HG03442 (cell line): ENCODE data around the gene DYNC1LI1.

Source experiments
- ATAC-seq: cut with Tn5 transposase; IDR thresholded peaks from one replicate; pipeline ENCODE4 v1.9.1; 2021; ENCODE audit warnings: mild to moderate bottlenecking, moderate library complexity; ENCODE audit not compliant: unreplicated experiment

DYNC1LI1 gene

DNA sequence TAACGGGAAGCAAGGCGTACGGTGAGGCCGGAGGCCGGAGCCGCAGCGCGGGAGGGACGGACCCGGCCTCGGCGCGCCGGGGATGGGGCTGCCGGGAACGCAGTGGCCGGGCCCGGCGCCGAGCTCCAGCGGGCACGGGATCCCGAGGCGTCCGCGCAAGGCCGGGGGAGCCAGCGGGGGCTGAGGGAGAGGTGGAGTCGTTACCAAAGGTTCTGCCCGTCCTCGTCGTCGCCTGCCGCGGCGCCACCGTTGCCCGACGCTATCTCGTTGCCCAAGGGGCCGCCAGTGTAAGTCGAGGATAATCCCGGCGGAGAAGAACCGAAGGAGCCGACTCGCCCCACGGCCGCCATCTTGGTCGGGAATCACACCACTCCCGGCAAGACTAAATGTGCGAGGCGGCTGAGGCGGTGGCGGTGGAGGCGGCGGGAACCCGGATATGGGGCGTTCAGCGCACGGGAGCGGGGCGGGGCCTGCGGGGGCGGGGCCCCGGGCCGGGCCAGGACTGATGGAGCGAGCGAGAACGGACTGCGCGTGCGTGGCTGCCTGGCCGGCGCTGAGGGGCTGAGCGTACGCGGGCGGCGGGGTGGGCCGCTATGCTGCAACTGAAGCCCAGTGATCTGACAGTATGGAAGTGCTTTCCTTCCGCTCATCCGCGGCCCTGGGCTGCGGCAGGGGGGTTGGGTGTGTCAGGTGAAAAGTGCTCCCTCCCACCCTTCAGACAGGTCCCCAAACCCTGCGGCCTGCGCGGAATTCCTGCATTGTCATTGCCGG lies at the start of gene DYNC1LI1:
Gene DYNC1LI1, minus strand, starts transcription at position 438 of the 771 bp plus-strand sequence. Its CDS starts 88 bp downstream, at position 350.
- ATAC-seq, result peak; percentile 84

DNA sequence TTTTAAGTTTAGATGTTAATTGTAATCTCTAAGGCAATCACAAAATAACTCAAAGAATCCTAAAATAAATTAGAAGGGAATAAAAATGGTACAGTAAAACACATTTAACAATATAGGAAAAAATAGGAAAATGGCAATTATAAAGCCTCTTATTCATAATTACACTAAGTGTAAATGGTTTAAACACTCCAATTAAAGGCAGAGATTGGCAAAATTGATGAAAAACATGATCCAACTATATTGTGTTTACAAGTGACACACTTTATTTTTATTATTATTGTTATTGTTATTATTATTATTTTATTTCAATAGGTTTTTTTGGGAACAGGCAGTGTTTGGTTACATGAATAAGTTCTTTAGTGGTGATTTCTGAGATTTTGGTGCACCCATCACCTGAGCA lies 48.7 kb upstream of the DYNC1LI1 start:
- no peak for ATAC-seq

DNA sequence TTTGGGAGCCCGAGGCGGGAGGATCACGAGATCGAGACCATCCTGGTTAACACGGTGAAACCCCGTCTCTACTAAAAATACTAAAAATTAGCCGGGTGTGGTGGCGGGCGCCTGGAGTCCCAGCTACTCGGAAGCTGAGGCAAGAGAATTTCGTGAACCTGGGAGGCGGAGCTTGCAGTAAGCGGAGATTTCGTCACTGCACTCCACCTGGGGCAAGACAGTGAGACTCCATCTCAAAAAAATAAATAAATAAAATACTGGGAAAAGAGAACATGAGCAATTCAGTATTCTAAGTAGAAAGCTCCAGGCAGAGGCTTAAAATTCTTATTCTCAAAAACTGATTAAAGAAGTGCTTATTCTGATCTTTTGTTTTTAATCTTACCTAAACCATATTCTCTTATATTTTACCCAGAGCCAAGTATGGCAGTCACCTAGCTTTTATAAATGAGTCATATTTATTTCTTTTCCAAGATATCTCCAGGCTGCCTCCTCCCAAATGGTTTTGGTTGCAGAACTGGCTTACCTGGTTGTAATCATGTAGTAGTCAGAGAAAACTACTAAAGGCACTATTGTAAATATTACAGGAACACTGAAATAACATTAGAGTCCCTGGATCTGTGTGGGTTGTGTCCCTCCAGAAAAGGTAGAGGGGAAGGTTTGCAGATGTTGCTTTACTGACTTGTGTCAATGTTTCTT lies 45.8 kb upstream of the DYNC1LI1 start:
- no peak for ATAC-seq

DNA sequence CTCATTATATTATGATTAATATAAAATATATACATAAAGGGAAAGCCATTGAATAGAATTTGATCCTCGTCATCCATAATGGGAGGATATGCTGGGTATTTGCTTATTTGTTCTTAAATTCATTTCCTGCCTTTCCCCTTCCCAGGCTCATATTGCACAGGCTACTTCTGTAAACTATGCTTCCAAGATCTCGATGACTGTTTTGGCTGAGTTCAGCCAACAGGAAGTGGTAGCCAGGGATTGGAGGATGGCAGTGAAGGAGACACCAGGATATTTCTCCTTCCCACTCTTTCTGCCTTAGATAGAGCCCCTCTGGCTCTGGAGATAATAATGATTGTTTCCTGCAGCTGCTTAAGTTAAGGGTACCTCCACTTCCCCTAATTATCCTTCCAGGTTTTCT lies 44.3 kb upstream of the DYNC1LI1 start:
- no peak for ATAC-seq

DNA sequence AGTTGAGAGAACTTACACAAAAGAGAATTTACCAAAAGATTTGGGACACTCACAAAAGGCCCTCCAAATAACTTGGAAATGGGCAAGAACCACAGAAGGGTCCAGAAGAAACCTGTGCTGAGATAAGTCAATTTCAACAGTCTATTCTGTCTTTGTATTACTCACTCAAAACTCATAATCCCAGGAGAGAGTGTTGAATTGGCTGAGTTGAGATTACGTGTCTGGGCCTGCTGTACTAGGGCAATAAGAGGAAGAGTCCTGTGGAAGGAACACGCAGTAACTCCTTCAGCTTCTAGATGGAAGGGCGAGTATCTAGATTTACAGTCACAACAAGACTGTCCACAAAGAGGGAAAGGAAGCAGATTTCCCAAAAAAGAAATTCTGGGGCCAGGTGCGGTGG lies 42.5 kb upstream of the DYNC1LI1 start:
- ATAC-seq, result no peak

DNA sequence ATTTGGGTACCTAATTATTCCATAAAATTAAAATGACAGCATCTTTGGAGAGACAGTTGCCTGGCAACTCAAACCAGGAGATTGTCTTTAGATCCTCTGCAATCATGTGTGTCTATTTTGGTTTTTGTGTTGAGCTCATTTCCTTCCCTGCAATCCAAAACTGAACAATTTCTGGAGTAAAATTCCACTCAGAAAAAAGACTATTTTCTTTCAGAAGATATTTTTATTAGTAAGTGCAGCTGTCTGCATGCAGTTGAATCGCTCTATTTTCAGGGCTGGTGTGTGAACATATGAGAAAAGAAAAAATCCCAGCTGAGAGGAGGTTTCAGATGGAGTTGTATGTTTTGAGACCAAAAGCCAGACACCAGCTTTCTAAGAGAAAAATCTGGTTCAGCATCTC lies 41.9 kb upstream of the DYNC1LI1 start:
- no peak for ATAC-seq

DNA sequence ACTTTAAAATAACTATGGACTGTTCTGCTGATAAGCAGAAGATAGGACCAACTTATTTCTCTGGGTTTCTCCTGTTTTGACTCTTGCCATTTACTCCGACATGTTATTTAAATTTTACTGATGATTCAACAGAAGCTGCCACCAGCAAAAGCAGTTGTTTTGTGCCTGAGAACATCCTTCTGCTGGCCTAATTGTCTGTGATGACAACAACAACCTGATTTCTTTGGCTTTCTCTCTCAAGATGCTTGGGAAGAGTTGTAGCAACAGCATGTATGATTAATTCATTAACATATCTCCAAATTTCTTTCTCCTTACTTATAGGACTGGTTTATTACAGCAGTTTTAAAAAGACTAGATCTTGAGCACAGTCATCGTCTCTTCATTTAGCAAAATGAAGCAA lies 36.9 kb upstream of the DYNC1LI1 start:
- no peak for ATAC-seq

DNA sequence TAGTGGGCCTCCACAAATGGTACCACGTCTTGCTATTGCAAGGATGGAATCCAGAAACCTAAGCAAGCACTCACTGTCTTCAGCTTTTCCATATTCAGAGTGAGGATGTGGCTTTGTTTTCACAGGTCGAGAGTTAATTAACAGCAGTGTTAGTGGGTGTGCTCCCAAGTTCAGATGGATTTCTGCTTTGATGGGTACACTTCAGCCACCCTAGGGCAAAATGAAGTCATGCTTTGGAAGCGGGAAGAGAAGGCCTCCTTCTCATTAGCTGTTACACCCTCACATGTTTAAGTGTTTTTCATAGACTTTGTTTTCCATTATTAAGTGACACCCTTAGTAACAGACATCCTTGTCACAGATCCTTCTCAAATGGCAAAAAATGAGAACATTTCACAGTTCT lies 36.3 kb upstream of the DYNC1LI1 start:
- ATAC-seq, result no peak

DNA sequence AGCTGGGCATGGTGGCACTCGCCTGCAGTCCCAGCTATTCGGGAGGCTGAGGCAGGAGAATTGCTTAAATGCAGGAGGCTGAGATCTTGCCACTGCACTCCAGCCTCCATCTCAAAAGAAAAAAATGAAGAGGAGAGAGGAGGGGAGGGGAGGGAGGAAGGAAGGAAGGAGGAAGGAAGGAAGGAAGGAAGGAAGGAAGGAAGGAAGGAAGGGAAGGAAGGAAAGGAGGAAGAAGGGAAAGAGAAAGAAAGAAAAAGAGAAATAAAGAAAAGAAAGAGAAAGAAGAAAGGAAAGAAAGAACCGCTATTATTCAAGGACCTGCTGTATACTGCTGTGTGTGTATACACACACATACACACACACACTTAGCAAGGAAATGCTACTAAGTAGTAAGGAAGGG lies 35.6 kb upstream of the DYNC1LI1 start:
- ATAC-seq, result no peak

DNA sequence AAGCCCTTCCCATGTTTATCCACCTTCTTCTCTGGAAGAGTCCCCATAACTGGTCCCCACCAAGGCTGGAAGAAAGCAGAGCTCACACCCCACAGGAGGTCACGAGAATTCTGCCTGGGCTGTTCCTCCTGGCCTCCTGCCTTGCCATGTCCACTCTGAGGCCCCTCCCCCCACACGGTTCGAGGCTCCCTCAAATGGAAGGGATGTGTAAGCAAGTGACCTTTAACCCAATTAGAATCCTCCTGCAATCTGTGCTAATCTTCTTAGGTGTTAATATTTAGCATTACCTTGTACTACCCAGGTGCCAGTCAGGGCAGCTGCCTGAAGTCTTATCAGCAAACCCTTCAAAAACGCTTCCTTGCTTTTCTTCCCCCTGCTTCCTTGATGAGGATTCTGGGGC lies 32.4 kb upstream of the DYNC1LI1 start:
- ATAC-seq, result no peak

DNA sequence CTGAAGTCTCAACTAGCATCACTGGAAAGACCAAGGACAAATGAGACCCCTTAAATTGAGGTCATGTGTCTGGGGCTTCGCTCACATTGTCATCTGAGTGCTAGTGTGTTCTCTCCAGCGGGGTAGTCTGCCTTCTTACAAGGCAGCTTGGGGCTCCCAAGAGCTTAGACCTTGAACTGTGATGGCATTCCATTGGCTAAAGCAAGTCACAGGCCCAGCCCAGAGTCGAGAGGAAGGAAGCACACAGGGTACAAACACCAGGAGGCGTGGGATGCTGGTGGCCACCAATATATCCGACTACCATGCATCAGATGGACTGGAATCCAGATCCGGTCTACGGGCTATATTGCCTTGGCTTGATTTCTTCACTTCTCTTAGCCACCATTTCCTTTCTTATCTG lies 31.5 kb upstream of the DYNC1LI1 start:
- ATAC-seq, result no peak

DNA sequence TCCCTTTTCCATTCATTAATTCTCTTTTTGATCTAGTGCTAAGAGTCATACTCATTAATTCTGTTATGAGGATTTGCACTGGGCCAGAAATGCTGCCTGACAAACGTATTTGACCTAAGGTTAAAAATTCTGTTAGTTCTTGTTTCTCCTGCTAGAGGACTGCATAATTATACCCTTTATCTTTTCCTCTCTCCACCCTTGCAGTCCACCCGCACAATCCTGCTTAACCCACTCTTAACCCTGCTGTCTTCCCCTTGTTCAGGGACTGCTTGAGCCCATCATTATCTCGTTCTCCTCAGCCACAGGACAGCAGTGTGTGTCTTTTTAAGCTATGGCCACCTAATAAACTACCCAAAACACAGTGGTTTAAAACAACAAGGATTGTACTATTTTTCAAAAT lies 31.1 kb upstream of the DYNC1LI1 start:
- ATAC-seq, result no peak

DNA sequence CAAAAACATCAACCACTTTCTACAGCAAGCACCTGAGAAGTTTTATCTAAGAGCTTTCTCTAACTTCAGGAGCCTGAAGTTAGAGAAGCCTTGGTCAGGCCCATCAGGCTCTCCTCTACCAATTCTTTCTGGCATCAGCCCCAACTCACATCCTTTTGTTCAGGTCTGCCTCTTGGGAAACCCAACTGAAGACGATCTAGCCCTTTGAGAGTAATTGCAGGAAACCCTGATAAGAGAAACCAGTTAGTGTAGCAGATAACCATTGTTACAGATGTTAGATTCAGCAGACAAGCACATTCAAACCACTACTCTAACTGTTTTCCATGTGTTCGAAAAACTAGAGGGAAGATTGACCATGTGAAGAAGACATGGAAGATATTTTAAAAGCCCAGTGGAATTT lies 27.0 kb upstream of the DYNC1LI1 start:
- no peak for ATAC-seq

DNA sequence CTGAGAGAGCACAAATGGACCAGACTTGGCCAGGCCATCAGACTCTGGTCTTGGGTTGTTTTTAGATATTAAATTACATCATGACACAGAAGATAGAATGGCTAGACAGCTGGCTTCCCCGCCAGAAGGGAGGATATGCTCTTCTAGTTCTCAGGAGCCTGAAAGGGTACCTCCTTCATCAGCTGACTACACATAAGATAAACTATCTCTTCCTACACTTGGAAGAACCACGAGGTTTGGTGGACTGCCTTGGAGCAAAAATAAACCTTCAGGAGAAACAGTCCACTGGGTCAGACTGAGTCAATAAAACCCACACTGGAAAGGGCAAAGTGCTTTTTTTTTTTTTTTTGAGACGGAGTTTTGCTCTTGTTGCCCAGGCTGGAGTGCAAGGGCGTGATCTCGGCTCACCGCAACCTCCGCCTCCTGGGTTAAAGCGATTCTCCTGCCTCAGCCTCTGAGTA lies 26.3 kb upstream of the DYNC1LI1 start:
- no peak for ATAC-seq

DNA sequence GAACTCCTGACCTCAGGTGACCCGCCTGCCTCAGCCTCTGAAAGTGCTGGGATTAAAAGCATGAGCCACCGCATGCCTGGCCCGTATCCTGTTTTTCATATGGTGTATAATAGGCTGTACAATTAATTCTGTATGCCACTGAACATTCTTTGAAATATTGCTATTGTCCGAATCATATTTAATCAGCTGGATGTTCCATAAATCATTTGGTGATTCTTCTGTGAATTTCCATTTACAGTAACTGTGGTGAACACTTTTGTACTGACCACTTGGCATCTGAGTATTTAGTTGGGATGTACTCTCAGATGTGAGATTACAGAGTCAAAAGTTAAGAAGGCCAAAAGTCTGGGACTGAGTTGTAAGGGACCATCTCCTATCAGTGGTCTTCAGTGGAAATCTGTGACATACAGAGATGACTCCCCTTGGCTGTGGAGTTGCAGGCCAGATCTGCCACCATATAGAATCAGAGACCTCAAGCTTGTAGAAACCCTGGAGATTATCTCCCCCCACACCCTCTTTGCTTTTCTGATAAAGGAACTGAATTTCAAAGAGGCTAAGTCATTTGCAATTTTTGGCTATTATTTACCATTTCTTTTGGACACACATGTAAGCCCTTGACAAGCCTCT lies 25.7 kb upstream of the DYNC1LI1 start:
- no peak for ATAC-seq

DNA sequence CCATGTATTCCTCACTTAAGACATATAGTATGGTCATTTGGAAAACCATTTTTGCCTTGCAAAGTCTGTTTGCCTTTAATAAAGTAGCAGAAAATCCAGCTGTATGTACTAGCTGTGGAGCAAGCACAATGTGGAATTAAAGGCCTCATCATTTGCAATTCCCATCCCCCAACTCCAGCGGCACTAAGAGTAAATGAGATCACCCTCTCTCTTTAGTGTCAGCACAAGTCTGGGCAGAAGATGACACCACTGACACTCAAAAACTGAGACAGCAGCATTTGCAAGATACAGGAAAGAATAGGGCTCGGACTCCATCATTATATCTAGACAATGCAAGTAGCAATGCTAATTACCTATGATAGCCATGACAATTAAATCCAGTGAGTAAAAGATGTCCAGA lies 24.7 kb upstream of the DYNC1LI1 start:
- no peak for ATAC-seq

DNA sequence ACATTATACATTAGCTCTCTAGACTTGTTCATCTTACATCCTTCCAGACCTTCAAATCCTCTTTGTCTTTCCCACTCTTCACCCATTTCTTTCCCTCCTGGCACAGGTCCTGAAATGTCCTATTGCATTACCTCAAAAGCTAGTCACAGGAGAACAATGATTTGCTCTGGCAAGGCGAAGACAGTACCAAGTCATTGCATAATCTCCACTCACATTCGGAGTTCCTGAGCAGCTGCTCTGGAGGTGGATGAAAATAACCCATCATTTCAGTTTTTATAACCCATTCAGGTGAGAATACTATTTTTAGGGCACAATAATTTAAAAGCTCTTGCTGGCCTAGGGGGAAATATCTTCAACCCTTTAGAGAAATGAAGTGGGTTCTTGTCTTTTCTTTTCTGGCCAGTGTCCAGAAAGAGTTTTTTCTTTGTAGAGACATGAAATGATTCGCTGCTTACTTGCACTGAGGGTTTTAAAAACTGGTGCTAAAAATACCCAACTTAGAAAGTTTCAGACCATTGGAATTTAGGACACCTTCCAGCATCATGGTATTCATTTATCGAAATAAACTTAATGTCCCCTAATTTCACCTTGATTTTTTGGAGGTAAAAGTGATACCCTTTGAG lies 23.4 kb upstream of the DYNC1LI1 start:
- ATAC-seq, result no peak

DNA sequence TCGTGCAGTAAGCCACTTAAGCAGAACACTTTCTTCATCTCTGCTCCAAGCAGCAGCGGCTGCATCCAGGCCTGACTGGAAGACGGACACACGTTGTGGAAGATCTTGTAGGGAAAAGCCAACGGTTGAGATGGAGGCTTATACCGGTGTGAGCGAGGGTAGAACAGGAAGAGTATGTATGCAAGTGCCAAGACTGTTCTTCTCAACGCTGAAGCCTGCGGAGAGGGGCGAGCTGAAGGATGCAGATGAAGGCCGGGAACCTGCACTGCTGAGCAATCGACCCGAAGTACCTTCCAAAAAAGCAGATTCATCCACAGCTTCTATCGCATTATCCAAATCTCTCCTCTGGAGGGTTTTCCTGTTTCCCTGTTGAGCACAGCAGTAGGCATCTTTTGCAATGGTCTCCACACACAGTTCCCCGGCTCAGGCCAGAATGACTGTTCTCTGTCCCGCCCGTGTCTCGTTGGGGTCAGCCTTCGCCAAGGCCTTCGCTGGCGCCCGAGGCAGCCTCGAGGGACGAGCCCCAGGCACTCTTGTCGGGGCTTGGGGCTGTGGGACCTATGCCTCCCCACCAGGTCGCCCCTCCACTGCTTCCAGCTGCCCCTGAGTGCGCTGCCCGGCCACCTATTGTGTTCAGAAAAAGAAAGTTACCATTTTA lies 22.2 kb upstream of the DYNC1LI1 start:
- no peak for ATAC-seq

DNA sequence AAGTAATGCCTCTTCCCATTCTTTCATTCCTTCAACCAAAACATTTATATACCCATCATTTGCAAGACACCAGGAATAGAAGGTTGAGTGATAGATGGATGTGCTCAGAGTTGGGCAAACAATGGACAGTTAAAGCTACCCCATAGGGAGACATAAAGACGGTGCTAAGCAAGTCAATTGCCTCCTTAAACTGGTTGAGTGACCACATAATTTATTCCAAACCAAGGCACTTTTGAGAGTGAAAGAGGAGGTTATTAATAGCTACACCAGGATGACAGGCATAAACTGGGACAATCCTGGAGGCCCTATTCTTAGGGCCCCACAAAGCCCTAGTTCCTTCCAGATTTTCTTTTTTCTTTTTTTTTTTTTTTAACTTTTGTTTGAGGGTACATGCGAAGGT lies 21.4 kb upstream of the DYNC1LI1 start:
- no peak for ATAC-seq

DNA sequence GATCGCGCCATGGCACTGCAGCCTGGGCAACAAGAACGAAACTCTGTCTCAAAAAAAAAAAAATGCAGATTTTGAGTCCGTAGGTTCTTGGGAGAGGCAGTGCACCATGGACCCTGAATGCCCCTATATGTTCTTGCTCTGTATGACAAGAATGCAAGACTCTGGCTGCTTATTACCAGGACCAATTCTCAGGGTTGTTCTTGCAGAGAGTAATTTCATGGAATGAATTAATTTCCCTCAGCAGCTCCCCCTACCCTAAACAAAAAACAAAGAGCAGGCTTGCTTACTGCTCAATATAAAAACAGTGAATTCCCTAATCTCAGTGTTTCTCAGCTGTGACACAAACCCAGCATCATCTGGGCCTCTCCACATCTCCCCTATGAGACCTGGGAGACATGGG lies 20.5 kb upstream of the DYNC1LI1 start:
- ATAC-seq, result no peak

DNA sequence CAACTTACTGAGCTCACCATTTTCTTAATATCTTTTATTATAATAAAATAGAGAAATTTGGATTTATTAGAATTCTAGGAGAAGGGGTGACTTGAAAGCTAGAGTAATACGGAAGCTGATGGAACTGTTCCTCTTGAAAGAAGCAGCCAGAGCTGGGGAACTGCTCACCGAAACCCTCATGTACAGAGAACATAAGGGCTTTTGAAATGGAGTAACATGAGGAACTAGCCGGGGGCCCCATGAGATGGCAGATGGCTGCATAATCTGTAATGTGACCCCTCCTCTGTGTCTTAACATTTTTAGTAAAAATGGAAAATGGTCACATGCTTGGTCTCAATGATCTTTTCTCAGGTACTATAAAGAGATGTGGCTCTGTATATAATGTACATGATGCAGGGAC lies 15.7 kb upstream of the DYNC1LI1 start:
- no peak for ATAC-seq
